ENCODE results near the gene LCE4A.
"Not testable (repeated sequence)": the region's sequence is repeated elsewhere in the genome, so short reads cannot be mapped to it uniquely, and the experiment has no call there.

GRCh38 chr1:152674983-152675382, 33.0 kb upstream of the LCE4A start, which contains the start of gene LCE2C:
- TF ChIP-seq EP300 (IDR thresholded peaks at IDR 0.05); CTCF (IDR thresholded peaks at IDR 0.05); POLR2A (IDR thresholded peaks at IDR 0.05; ENCODE audit: low read depth); POLR2AphosphoS5 (IDR thresholded peaks at IDR 0.05): not testable (repeated sequence)

Data from esophagus muscularis mucosa (tissue), 4 donors.